CD4-positive, alpha-beta T cell treated with Interleukin-2 at 100 ng/mL for 4 hours (primary cell): ENCODE measurements around the gene RAF1.
A peak's percentile ranks its signal among the peaks of the same experiment; 100 is the strongest.
"Not testable (repeated sequence)": the region's sequence is repeated elsewhere in the genome, so short reads cannot be mapped to it uniquely, and the experiment has no call there.

Experiments
- DNase-seq: peaks from one replicate; pipeline ENCODE4 v3.0.0-alpha.2; 2020; ENCODE audit warnings: low spot score

Gene RAF1

DNA sequence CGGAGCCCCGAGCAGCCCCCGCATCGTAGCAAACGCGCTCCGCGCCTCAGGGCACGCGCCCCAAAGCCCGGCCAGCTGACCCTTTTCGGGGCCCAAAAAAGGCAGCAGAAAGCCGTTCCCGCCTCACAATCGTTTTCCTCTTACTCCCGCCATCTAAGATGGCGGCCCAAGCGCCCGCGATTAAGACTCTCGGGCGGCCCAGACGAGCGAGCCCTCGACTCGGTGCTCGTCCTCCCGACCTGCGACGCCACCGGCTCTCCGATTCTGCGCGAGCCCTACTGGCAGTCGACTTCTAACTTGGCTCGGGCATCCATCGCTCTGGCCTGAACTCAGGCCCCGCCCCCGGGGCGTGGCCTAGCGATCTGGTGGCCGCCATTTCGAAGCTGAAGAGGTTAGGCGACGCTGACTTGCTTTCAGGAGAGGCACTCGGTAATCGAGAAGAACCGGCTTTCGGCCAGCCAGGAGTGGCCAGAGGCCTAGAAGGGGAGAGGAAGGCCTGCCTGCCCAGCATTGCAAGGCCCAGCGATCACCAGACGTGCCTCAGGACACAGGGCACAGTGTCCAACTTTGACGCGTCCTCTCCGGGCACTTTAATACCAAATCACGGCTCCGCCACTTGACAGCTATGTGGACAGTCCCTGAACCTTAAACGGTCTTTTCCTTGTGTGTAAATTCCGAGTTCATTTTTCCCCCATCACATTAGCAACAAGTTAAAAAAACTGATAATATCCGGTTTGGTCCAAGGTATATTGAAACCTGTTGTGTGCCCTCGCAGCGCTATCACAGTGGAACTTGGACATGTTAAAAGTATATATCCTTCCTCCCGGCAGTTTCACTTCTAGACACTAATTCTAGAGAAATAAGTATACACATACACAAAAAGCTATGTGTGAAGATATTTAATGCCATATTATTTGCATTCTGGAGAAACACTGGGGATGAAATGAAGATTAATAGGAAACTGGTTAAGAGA lies at the start of gene RAF1:
Gene RAF1 (minus strand): TSS at position 182 of the 973 bp plus-strand sequence. CDS start 45,396 bp downstream, outside the sequence.
- DNase-seq: peak; percentile 98

DNA sequence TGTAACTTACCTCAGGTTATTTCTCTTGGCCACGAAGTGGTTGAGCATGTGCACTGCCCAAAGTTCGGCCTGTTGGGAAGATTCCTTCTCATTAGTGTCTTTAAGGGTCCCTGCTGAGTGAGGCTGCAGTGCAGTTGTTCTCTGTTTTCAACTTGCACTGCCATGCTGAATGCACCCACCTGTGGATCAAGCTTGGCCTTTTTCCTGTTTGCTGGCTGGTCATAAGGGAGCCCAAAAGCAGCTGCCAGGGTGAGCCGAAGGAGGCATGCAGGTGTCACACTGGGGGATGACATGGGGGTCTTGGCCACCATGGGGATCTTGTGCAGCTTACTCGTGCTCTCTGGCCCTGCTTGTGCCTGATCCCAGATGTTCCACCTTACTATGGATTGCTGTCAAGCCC lies 46.1 kb upstream of the RAF1 start:
- DNase-seq: no peak

DNA sequence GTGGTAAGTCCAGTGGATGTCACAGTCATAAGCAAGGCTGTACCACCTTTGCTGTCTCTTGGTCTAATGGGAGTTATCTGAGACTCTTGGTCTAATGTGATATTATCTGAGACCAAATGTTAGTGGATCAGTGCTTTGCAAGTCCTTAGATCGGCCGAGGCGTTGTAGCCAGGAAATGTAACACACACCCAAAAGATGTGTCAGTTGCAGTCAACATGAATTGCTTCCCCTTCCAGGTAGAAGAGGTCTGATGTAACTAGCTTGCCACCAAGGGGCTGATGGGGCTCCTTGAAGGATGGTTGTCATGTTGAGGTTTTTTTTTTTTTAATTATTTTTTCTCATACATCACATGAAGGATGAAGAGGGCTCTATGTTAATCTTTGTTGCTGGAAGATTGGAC lies 45.4 kb upstream of the RAF1 start:
- no peak for DNase-seq

DNA sequence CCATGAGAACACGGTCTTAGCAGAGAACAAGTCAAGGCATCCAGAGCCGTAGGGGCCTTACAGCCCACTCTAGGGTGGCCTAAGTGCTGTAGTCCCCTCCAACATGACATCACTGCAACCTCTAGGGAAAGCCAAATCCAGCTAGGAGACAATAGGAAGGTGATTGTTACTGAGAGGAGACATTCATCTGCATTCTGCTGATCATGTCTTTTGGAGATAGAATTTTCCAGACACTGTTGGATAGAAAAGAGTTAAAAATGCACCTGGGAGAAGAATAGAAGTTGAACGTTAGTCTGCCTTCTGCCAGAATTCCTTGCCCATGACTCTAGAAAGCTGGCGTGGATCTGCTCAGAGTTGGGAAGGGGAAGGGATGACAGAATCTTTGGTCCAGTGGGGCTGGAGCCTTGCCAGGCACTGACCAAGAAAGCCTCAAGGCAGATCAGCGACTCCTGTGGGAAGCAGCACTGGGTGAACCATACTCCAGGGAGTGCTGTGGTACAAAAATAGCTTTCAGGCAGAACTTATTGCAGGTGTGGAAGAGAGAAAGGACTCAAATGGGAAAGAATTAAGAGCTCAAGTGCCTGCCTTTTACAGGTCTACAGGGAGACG lies 44.8 kb upstream of the RAF1 start:
- DNase-seq: no peak

DNA sequence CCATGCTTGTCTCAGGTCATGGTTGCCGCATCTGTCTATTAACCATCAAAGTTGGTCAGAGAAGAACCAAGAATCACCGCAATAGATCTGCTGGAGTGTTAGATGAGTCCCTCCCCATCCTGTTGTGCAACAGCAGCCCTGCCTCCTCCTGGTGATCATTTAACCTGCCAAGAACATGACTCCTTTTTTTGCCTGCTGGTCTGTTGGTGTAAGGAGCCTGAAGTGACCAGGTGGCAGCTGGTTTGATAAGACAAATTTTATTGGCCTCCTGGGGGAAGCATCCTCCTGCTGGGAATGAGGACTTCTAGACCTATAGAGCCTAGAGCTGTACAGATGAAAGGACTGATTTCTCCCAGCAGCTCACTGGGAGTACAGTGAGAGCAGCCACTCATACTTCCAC lies 43.5 kb upstream of the RAF1 start:
- no peak for DNase-seq

DNA sequence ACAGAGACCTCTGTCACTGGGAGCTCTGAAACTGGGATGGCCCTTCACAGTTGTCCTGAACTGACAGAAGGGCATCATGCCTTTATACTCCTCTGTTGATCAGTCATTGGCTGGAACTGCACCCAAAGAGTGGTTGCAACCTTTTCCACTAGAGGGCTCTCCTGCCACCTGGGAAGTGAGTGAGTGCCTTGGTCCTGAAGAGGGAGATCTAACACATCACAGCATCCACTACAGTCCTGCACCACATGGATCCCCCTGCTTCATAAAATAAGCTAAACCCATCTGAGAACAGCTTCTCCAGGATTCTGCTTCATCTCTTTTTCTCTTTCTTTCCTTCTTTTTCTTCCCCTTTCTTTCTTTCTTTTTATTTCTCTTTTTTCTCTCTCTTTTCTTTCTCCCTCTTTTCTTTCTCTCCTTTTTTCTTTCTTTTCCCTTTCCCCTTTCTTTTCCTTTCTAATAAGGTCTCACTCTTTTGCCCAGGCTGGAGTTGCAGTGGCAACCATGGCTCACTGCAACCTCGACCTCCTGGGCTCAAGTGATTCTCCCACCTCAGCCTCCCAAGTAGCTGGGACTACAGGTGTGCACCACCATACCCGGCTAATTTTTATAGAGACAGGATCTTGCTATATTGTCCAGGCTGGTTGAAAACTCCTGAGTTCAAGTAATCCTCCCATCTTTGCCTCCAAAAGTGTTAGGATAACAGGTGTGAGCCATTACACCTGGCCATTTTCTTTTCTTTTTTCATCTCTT lies 42.8 kb upstream of the RAF1 start:
- peak; percentile 70 for DNase-seq

DNA sequence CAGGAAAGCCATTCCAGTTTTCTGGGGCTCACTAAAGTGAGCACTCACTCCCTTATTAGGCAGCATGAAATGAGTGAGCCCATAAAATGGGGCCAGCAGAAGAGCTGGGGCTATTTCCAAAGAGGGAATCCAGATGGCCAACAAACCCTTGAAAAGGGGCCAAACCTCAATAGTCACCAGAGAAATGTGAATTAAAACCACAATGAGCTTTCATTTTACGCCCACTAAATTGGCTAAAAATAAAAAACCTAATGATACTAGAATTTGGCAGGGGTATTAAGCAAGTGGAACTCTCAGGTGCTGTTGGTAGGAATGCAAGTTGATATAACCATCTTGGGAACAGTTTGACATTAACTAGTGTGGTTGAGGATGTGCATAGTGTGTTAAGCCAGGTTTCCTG lies 42.1 kb upstream of the RAF1 start:
- DNase-seq: no peak

DNA sequence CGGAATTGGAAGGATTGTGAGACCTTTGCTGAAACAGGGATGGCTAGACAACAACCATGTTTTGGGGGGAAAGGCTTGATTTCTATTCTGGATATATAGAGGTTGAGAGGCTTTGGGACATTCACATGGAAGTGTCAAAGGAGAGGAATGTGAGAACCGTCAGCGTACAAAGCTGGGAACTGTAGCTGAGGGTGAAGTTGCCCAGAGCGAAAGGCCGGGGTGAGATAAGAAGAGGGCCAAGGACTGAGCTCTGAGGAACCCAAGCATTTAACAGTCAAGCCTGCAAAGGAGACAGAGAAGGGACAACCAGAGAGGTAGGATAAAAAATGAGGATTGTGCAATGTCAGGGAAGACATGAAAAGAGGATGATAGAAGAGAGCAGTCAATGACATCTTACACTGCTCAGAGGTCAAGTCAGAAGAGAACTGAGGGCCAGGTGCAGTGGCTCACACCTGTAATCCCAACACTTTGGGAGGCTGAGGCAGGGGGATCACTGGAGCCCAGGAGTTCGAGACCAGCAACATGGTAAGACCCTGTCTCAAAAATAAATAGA lies 41.5 kb upstream of the RAF1 start:
- DNase-seq: no peak

DNA sequence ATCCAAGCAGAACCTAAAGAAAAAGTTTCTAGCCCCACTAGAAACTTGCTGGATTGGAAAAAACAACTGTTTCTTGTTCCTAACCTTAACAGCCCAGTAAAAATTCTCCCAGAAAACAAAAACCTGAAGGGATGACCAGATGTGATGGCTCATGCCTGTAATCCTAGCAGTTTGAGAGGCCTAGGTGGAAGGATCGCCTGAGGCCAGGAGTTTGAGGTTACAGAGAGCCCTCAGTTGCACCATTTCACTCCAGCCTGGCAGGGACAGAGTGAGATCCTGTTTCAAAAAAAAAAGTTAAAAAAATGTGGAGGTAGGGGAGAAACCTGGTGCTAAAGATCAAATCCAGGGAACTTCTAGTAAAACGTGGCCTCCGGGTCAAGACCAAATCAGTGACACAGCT lies 38.6 kb upstream of the RAF1 start:
- DNase-seq: no peak

DNA sequence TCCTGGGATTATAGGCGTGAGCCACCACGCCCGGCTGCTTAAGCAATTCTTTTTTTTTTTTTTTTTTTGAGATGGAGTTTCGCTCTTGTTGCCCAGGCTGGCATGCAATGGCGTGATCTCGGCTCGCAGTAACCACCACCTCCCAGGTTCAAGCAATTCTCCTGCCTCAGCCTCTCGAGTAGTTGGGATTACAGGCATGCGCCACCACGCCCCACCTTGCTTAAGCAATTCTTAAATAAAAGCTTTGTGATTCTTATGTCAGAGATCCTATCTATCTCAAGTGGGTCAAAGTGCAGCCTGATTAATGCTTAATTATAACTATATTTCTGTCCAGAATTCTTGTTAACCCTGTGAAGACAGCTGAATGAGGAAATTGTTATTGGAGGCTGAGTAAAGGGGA lies 37.7 kb upstream of the RAF1 start:
- not testable (repeated sequence) for DNase-seq

DNA sequence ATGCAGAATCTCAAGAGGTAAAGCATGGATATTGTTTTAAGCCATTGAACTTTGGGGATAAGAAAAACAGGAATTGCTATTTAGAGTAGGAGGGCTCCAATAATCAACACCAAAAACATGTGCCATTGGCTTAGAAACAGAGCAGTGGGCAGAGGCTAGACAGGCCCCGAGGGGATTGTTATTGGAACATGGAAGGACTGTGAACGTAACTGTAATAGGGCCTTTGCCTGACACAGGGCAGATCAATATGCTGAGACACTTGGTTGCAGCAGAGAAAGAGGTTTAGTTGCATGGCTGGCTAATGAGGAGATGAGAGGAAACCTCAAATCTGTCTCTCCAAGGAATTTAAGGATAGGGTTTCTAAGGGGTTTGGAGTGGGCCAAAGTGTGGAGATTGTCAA lies 36.9 kb upstream of the RAF1 start:
- no peak for DNase-seq

DNA sequence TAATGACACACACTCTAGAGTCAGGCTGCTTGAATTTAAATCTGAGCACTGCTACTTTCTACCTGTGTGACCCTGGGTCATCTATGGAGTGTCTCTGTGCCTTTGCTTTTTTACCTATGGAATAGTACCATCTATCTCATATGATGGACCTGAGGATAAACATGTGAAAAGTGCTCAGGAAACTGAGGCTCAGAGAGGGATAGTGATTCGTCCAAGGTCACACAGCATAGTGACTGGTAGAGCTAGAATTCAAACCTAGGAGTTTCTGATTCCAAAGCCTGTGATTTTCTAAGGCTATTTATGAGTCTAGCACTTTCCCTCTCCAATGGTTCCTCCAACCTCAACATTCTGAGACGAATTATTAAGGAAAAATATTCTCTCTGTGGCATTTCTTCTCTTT lies 32.0 kb upstream of the RAF1 start:
- no peak for DNase-seq

DNA sequence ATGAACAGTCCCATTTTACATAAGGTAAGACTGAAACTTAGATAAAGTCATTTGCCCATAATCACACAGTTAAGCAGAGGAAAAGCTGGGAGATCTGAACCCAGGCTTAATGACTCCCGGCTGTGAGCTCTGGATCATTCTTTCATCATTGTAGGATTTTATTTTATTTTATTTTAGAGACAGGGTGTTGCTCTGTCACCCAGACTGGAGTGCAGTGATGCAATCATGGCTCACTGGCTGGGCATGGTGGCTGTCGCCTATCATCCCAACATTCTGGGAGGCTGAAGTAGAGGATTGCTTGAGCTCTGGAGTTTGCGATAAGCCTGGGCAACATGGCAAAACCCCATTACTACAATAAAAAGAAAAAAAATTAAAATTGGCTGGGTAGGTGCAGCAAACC lies 31.2 kb upstream of the RAF1 start:
- no peak for DNase-seq

DNA sequence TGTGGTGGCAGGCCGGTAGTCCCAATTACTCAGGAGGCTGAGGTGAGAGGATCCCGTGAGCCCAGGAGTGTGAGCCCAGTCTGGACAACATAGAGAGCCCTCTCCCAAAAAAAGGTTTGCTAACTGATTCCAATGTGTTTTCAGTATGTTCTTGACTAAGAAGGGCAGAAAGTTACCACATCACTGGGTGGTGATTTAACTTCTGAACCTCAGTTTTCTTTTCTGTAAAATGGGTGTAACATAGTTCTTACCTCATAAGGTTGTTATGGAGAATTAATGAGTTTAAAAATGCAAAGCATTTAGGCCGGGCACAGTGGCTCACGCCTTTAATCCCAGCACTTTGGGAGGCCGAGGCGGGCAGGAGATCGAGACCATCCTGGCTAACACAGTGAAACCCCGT lies 28.5 kb upstream of the RAF1 start:
- no peak for DNase-seq

DNA sequence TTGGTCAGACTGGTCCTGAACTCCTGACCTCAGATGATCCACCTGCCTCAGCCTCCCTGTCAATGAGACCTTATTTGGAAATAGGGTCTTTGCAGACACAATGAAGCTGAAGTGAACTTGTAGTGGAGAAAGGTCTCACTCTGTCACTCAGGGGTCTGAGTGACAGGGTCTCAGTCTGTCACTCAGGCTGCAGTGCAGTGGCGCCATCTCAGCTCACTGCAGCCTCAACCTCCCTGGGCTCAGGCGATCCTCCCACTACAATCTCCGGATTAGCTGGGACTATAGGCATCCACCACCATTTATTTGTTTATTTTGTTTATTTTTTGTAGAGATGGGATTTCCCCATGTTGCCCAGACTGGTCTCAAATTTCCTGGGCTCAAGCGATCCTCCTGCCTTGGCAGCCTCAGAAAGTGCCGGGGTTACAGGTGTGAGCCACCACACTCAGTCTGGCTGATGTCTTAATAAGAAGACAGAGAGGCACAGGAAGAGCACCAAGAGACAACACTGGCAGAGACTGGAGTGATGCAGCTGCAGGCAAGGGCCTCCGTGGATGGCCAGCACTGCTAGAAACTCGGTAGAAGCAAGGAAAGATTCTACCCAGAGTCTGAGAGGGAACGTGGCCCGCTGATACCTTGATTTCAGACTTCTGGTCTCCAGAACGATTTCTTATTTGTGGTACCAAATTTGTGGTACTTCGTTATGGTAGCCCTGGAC lies 26.2 kb upstream of the RAF1 start:
- no peak for DNase-seq

DNA sequence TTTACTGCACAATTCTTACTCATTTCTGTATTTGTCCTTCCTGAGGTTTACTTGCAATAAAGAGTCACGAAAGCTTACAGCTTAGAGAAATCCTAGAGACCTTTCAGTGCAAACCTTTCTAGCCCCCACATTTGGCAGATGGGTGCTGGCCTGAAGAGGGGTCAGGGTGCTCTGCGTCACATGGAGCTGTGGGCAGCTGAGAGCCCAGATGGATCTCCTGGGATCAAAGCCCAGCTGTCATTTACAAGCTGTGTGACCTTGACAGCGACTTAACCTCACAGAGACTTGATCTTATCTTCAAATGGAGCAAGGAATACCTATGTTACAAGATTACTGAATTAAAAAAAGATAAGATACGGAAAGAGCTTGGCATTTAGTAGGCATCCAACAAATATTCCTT lies 24.0 kb upstream of the RAF1 start:
- DNase-seq: no peak

DNA sequence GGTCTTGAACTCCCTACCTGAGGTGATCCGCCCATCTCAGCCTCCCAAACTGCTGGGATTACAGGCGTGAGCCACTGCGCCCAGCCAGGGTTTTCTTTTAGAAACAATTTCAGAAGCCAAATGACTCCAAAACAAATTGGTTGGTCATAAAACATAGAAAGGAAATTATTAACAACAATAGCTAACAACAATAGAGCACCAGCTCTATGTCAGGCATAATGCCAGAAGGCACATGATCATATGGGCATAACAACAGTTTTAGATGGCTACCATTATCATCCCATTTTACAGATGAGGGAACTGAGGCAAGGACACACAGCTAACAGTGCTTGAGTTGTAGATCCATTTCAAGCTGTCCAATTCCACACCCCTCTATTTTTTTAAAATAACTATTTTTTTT lies 22.2 kb upstream of the RAF1 start:
- DNase-seq: no peak

DNA sequence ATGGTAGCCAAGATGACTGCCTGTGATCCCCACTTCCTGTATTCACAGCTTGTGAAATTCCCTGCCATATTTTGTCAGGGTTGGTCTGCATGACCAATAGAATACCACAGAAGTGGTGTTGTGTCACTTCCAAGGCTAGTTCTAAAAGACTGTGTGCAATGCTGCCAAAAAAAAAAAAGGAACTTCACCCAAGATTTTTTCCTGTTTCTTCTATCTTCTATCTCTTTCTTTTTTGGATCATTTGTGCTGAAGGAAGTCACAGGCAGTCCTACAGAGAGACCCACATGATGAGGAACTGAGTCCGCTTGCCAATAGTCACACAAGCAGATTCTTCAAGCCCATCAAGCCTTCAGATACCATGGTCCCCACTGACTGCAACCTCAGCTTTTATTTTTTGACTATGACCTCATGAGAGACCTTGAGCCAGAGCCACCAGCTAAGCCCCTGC lies 18.1 kb upstream of the RAF1 start:
- no peak for DNase-seq

DNA sequence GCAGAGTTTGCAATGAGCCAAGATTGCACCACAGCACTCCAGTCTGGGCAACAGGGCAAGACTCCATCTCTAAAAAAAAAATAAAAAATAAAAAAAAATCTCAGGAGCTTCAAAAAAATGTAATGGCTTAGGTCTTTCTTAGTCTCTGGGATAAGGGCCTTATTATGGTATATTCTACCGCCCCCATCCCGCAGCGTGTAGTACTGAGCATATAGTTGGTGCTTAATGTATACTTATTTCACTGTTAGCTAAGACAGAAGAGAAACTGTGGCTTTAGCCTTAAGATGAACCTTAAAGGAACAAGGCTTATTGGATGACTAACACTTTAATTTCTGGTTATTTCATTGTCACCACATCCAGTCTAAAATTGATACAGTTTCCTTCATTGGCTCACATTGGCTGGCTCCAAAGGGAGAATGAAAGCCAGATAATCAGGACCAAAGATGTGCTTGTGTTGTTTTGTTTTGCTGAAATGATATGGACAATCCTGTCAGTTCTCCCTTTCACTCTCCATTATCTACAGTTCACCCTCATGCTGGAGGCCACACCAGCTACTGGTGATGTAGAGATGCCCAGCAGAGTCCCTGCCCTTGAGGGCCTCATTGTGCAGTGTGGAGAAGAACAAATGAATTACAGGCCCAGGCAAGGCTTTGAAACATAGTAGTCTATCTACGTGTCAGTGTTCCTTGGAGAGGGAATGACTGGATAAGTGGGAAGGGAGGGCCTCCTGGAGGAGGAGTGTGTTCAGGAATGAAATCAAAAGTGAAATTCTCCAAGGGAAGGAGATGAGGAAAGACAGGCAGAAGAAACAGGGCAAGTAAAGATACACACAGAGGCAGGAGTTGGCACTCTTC lies 17.4 kb upstream of the RAF1 start:
- DNase-seq: no peak

DNA sequence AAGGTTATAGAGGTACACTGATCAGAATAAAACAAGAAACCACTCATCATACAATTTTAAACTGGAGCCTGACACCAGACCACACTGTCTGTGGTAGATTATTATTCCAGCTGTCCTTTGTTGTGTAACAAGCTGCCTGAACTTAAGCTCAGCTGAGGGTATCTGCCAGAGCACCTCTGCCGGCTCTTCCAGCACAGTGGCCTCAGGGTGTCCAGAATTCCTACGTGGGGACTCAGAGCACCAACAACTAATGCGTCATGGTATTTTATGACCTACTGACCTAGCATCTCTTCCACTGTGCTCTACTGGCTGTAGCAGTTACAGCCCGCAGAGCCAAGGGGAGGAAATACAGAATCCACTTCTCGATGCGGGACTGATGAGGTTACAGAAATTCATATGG lies 15.6 kb upstream of the RAF1 start:
- DNase-seq: no peak

DNA sequence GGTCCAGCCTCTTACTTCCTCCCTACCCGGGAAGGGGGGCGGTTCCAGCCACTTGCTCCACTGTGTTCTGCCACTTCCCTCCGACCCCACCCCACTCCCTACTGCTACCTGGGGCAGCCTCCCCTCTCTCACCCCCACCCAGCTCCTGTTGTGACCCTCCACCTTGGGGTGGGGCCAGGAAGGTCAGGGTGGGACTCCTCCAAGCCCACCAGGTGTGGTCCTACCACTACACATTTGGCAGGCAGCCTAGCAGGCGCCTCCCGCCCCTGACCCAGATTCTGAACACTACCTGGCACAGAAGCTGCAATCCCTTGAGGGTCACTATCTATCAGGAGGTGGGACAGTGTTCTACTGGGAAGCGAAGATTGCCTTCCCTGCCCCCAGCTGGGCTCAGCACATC lies 13.7 kb upstream of the RAF1 start:
- DNase-seq: no peak
